ENCODE measurements around the gene HTR3A.

DNA sequence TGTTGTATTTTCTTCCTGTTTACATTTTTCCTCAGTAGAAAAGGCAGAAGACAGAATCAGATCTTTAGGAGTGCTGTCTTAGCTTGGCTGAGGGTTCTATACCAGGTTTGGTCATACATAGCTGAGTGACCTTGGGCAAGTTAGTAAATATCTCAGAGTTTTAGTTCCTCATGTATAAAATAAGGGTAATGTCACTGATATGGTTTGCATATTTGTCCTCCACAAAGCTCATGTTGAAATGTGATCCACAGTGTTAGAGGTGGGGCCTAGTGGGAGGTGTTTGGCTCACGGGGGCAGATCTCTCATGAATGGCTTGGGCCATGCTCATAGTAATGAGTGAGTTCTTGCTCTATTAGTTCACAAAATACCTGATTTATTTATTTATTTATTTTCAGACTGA lies 7.5 kb upstream of the HTR3A start:
- TF ChIP-seq, protein P1, sequence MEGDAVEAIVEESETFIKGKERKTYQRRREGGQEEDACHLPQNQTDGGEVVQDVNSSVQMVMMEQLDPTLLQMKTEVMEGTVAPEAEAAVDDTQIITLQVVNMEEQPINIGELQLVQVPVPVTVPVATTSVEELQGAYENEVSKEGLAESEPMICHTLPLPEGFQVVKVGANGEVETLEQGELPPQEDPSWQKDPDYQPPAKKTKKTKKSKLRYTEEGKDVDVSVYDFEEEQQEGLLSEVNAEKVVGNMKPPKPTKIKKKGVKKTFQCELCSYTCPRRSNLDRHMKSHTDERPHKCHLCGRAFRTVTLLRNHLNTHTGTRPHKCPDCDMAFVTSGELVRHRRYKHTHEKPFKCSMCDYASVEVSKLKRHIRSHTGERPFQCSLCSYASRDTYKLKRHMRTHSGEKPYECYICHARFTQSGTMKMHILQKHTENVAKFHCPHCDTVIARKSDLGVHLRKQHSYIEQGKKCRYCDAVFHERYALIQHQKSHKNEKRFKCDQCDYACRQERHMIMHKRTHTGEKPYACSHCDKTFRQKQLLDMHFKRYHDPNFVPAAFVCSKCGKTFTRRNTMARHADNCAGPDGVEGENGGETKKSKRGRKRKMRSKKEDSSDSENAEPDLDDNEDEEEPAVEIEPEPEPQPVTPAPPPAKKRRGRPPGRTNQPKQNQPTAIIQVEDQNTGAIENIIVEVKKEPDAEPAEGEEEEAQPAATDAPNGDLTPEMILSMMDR (conservative IDR thresholded peaks at IDR 0.05 in 1 of 2, IDR thresholded peaks at IDR 0.05 in 1 of 2; ENCODE audit: extremely low read depth in 1 of 2, insufficient read depth in 1 of 2, low read depth in 1 of 2, low read length in 2 of 2) = no peak
- TF ChIP-seq EZH2 (IDR thresholded peaks at IDR 0.05; ENCODE audit: borderline replicate concordance, low read length) = no peak
